NAMALWA (cell line): ENCODE data around the gene MAP3K2.
A peak's percentile ranks its signal among the peaks of the same experiment; 100 is the strongest.
"Not testable (repeated sequence)": the region's sequence is repeated elsewhere in the genome, so short reads cannot be mapped to it uniquely, and the experiment has no call there.

Experiments used
- DNase-seq: peaks from one replicate; pipeline ENCODE4 v3.0.0-alpha.2; 2015; ENCODE audit warnings: low spot score

The MAP3K2 gene

GRCh38 chr2:127420039-127420864 is 32.5 kb upstream of the MAP3K2 start:
- no peak for DNase-seq

DNA sequence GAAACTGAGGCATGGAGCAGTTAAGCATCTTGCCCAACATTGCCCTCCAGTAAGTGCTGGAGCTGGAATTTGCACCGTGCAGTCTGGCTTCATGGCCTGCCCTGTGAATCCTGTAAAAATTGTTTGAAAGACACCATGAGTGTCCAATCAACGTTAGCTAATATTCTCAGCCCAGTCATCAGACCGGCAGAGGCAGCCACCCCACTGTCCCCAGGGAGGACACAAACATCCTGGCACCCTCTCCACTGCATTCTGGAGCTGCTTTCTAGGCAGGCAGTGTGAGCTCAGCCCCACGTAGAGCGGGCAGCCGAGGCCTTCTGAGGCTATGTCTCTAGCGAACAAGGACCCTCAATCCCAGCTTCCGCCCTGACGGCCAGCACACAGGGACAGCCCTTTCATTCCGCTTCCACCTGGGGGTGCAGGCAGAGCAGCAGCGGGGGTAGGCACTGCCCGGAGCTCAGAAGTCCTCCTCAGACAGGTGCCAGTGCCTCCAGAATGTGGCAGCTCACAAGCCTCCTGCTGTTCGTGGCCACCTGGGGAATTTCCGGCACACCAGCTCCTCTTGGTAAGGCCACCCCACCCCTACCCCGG is 31.8 kb upstream of the MAP3K2 start:
- DNase-seq = no peak

DNA sequence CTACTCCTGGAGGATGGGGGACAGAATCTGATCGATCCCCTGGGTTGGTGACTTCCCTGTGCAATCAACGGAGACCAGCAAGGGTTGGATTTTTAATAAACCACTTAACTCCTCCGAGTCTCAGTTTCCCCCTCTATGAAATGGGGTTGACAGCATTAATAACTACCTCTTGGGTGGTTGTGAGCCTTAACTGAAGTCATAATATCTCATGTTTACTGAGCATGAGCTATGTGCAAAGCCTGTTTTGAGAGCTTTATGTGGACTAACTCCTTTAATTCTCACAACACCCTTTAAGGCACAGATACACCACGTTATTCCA is 31.3 kb upstream of the MAP3K2 start:
- no peak for DNase-seq

DNA sequence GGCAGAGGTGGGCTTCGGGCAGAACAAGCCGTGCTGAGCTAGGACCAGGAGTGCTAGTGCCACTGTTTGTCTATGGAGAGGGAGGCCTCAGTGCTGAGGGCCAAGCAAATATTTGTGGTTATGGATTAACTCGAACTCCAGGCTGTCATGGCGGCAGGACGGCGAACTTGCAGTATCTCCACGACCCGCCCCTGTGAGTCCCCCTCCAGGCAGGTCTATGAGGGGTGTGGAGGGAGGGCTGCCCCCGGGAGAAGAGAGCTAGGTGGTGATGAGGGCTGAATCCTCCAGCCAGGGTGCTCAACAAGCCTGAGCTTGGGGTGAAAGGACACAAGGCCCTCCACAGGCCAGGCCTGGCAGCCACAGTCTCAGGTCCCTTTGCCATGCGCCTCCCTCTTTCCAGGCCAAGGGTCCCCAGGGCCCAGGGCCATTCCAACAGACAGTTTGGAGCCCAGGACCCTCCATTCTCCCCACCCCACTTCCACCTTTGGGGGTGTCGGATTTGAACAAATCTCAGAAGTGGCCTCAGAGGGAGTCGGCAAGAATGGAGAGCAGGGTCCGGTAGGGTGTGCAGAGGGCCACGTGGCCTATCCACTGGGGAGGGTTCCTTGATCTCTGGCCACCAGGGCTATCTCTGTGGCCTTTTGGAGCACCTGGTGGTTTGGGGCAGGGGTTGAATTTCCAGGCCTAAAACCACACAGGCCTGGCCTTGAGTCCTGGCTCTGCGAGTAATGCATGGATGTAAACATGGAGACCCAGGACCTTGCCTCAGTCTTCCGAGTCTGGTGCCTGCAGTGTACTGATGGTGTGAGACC is 30.7 kb upstream of the MAP3K2 start, which contains the start of gene PROC:
PROC (plus strand) TSS at position 128 of the 812 bp plus-strand sequence. CDS start 1,516 bp downstream, outside the sequence.
- DNase-seq = no peak

DNA sequence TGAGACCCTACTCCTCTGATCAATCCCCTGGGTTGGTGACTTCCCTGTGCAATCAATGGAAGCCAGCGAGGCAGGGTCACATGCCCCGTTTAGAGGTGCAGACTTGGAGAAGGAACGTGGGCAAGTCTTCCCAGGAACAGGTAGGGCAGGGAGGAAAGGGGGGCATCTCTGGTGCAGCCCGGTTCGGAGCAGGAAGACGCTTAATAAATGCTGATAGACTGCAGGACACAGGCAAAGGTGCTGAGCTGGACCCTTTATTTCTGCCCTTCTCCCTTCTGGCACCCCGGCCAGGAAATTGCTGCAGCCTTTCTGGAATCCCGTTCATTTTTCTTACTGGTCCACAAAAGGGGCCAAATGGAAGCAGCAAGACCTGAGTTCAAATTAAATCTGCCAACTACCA is 29.6 kb upstream of the MAP3K2 start:
- DNase-seq = no peak

DNA sequence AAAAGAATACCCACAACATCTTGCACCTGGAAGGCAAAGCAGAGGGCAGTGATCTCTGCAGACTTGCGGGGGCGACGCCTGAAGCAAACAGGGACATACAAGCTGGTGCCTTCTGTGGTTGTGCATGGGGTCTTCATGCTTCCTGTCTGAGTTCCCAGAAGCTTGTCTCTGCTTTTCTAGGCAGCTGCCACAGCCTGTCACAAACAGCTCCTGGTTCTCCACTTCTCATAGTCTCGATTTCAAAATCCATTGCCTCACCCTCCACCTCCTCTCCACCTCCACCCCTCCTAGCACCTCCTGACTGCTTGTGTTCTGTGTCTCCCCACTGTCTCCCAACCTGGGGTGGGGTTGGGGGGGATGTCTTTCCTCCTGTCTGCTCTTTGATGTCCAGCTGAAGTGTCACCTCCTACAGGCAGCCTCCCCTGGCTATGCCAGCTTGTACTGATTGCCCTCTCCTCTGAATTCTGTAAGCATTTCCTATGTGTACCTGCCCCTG is 28.8 kb upstream of the MAP3K2 start:
- peak; percentile 49 for DNase-seq

DNA sequence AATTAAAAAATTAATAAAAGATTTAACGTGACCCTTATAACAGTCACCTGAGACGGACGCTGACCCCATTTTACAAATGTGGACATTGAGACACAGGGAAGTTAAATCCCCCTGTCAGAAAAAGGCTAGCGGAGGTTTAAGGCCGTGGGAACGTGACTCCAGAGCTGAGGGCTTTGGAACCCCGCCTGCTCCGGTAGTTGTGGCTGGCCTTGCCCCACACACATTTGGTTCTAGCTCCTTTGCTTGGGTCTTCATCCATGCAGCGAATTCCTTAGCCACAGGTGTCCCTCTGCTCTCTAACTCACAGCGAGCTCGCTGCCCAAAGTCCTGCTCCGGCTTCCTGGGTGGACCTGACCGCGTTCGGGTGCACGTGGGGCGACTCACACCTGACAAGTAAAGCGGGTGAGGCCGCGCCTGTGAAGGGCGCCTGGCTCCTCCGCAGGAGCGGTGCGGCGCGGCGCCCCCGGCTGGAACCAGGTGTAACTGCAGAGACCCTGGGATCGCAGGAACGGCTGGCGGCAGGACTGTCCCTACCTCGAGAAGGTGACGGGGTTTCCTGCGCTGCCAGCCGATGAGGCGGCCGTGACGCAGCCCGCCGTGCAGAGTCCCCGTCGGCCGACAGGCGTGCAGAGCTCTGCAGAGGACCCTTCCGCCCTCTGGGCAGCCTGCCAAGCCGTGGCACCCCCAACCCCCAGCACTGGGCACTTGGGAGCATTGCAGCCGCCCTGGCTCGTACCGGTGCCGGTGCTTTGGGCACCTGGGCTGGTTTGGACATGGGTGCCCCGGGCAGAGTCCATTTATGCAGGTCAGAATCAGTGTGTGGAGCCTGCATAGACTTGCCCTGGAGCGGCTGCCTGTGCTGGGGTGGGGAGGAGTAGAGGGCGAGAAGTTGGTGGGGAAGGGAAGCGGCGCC is 28.1 kb upstream of the MAP3K2 start:
- peak; percentile 84 for DNase-seq

- DNase-seq = no peak
Measured at GRCh38 chr2:127414638-127415592, 27.1 kb upstream of the MAP3K2 start.

GRCh38 chr2:127413782-127414637 is 26.2 kb upstream of the MAP3K2 start:
- no peak for DNase-seq

DNA sequence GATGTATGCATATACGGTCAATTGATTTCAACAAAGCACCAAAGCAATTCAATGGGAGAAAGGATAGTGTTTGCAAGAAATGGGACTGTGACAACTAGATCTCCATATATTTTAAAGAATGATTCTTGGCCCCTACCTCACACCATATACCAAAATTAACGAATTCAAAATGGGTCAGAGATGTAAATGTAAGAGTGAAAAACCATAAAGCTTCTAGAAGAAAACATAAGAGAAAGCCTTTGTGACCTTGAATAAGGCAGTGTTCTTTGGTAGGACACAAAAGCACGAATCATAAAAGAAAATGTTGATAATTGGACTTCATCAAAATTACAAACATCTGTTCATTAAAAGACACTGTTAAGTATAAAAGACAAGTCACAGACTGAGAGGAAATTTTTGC is 25.4 kb upstream of the MAP3K2 start:
- DNase-seq = no peak

DNA sequence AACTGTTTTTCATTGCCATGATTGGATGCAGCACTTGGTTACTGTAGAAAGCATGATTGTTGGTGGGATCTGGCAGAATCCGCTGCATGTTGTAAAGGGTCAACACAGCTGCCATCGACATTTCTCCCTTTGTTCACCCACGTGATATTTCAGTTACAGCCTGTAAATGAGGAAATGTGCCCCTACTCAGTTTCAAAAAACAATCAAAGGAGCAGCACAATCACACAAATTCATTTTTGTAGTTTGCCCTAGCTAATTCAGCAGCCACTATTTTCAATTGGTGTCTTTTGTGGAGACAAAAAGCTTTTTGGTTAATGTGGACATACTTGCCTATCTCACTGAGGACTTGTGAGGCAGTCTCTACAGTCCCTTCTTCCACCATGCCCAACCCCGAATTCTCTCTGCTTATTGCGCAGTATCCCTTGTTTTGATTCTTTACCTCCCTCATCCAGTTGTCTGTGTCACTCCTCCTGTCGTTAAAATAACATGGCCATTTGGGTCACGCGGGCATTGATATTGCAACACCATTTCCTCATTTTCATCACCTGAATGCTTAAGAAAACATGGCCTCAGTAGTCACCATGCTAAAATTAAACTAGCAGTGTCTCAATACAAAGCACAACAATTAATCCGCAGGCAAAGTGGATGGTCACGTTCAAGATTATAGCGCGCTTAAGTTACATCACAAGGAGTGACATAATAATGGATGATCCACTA is 24.0 kb upstream of the MAP3K2 start:
- peak; percentile 45 for DNase-seq

DNA sequence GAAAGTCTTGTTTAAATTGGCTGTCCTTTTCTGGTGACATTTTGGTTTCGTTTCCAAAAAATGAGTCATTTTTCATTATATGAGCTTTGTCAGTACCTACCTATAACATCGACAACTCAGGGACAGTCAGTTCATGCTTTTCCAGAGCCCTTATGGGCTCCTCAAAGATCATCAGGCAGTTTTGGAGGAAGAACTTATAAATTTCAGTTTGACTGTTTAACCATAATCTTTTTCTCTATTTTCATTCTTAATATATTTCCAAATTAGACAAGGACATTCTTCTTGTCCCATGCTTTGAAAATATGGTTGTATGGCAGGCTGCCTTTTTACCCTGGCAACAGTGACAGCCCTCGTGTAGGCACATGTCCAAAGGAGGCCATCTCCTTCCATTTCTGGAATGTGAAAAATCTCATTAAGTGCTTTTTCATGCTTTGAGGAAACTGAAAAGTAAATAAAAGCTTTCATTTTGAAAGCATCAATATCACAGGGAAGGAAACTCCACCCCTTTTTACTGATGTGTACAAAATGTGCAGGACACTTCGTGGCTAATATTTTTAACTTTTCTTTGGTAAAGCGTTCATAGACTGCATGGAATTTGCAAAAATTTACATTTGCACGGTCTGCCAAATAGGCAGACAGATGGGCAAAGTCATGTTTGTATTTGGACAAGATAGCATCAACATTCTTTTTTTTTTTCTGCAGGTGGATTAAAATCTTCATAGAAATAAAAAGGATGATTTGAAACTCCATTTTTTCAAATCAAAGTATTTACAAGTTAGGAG is 23.3 kb upstream of the MAP3K2 start:
- DNase-seq = peak; percentile 24

DNA sequence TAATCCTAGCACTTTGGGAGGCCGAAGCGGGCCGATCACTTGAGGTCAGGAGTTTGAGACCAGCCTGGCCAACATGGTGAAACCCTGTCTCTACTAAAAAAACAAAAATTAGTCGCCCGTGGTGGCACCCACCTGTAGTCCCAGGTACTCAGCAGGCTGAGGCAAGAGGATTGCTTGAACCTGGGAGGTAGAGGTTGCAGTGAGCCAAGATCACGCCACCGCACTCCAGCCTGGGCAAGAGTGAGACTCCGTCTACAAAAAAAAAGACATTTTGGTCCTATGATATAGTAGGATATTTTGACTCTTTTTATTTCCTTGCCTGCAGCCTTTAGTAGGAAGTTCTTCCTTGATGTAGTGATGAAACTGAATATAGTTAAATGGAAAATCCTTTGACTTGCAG is 21.9 kb upstream of the MAP3K2 start:
- not testable (repeated sequence) for DNase-seq

GRCh38 chr2:127408807-127409099 is 21.0 kb upstream of the MAP3K2 start:
- no peak for DNase-seq

GRCh38 chr2:127408004-127408806 is 20.4 kb upstream of the MAP3K2 start:
- DNase-seq = peak; percentile 55

DNA sequence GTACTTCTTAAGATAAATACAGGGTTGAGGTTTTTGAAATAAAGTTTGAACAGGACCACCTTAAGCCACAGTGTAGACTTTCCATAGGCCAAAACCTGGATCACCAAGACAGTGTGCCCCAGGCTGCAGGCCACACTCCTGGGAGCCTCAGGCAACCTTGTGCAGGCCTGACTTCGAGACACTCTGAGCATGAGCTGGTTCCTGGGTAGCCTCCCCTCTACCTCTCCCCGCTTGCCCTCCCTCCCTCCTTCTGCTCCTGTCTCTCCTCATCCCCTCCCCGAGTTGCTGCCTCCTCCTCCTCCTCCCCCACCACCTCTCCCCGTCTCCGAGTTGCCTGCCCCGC is 19.9 kb upstream of the MAP3K2 start:
- no peak for DNase-seq

- DNase-seq = no peak
Measured at GRCh38 chr2:127407091-127407490, 19.3 kb upstream of the MAP3K2 start.

- DNase-seq = no peak
Measured at GRCh38 chr2:127406454-127406853, 18.7 kb upstream of the MAP3K2 start.
